Kasumi-1 (cell line): ENCODE data around the gene WFDC8.

Experiments used
- DNase-seq, 2 experiments: peaks; one replicate each; lab custom pipeline; 2025; lab: John Stamatoyannopoulos, UW

Gene WFDC8

DNA sequence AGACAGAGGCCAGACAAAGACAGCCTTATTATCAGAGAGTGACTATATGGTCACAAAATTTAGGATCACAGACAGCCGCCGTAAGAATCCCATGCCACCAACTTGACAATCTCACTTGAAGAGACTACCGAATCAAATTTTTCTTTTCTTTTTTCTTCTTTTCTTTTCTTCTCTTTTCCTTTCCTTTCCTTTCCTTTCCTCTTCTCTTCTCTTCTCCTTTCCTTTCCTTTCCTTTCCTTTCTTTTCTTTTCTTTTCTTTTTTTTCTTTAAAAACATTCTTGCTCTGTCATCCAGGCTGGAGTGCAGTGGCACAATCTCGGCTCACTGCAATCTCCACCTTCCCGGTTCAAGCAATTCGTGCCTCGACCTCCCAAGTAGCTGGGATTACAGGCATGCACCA is 30.7 kb downstream of the WFDC8 start:
- DNase-seq: no peak

DNA sequence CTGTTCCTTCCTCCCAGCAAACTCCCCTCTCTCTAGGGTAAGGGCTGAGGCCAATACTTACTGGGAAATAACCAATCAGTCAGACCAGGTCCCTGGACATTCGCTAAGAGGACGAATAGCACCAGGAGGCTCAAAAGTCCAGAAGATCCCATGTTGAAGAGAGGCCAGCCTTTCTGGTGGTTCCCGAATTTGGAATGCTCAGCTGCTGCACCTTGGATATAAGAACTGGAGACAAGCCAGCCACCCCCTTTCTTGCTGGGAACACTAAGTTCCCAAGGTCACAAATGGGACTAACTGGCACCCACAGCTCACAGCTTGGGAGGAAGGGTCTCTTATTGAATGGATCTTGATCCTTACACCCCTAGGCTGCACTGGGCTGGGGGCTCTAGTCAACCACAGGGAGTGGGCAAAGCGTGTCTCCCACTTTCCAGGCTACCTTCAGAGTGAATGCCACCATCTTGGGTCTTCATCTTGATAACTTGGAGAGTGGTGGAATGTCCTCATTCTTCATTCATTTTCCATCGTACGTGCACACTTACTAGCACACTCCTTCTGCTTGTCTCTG is 31.8 kb downstream of the WFDC8 start, which contains the start of gene EPPIN:
TSS of gene EPPIN (minus strand) at position 196 of the 565 bp plus-strand sequence. CDS start at position 152, 44 bp downstream.
- DNase-seq: no peak

DNA sequence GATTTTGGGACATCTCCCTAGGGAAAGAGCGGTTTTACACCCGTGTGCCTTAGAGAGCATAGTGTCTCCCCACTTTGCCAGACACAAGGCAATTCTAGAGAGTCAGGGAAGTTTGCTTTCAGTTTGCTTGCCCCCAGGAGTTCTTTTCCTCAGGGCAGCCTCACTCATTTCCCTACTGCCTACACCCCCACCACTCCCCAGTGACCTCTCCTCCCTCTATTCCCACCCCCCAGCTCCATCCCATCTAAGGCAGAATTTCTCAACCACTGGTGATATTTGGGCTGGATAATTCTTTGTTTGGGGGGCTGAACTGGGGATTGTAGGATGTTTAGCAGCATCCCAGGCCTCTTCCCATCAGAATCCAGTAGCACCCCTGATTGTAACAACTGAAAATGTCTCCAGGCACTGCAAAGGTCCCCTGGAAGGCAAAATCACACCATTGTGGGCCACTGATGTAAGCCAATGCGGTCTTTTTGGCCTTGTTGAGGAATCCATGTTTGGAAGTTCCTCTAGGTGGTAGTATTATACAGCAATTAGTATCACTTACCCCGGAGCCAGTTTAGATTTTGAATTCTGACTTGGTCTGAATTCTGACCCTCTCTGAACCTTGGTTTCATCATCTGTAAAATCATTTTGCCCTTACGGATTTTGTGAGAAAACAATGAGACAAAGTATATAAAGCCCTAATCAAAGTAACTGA is 33.2 kb downstream of the WFDC8 start:
- DNase-seq: peak in 1 of 2 experiments; percentile 3

DNA sequence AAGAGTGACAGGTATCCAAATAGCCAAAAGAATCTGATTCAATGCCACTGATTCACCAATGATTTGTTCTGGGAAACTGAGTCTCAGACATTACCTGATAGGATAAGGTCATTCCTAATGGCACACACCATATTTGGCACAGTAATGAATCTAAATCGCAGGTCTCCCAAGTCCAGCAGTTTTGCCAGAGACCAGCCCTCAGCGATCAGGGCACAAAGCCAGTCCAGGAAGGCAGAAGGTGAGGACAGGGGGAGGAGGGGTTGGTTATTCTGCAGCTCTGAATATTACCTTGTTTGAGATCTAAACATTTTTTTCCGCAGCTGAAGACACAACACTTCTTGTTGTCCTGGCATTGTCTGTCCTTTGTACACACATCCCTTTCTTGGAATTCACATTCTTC is 33.7 kb downstream of the WFDC8 start:
- DNase-seq: no peak

DNA sequence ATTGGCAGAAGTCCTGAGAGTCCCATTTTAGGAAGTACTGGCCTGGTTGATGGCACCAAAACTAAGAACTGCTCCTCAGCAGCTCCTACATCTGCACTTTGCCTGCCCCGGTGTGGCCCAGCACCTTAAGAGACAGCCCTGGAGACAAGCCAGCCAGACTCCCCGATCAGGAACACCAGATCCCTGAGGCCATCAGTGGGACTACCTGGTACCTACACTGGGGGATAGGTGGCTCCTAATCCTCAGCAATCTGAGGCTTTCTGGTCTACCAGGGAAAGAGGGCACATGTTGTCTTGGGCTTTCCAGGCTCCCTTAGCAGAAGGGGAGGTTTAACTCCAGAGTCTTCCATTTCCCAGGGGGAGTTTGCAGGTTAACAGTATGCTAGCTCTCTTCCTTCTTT is 39.7 kb downstream of the WFDC8 start, which contains the start of gene WFDC6:
TSS of gene WFDC6 (minus strand) at position 101 of the 400 bp plus-strand sequence. CDS start at position 26, 75 bp downstream.
- DNase-seq: no peak

DNA sequence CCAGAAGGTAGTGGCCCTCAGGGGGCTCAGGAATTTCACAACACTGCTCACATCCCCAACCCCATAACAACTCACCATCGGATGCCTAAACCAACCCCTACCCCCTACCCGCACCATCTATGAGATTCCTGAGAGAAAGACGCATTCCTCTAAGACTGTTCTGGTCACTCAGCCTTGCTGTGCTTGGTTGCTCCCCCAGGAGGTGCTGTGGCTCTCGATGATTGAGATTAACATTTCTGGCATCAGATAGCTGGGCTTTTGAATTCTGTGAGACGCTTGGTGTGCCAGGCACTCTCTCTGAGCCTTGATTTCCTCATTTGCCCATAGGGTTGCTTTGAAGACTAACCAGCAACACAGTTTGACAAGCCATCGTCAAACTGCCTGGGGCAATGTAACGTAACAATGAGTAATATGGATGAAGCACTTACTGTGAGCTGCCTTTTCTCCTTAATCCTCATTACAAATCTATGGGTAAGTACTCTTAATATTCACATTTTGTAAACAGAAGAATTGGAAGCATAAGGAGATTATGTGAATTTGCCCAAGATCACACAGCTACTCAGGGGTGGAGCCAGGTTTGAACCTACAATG is 40.8 kb downstream of the WFDC8 start:
- DNase-seq: no peak

DNA sequence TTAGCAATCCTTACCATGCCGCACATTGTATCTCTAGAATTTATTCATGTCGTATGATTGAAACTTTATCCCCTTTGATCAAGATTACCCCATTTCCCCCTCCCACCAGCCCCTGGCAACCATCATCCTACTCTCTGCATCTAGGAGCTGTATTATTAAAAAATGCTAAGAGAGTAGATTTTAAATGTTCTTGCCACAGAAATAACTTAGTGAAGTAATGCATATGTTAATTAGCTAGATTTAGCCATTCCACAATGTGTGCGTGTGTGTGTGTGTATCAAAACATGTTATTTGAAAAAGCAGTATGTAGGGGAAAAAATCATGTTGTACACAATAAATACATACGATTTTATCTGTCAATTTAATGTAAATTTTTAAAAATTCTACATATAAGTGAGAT is 51.8 kb downstream of the WFDC8 start:
- no peak for DNase-seq

DNA sequence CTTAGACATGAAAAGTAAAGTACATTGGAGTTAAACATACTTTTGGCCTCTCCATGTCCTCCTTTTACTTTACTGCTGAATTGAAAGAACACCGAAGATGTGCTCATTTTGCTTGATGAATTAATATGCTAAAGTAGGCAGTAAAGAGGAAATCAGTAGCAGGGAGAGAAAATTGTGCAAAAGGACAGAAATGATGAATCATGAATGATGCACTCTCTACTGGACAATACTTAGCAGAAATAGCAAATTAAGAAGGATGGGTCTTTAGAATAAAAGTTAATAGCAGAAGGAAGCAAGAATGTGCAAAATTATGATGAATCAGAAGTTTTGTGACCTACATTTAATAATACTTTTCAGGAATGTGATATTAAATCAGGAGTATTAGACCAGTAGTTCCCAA is 55.3 kb downstream of the WFDC8 start:
- no peak for DNase-seq

DNA sequence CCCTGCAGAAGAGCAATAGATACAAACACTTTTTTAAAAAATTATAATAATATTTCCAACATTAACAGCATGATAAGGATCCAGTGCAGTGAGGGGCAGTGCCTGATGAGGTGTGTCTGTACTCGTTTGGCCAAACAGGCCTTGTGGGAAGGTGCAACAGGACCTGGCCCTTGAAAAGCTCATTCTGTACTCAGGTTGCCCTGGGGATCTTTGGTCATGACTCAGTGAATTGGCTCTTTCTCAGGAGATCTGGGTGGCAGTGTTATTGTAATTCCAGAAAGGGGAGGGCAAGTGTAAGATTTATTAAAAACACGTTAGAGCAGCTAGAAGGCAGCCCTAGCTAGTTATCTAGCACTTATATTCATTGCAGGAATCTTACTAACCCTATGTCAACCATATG is 60.8 kb downstream of the WFDC8 start:
- no peak for DNase-seq

DNA sequence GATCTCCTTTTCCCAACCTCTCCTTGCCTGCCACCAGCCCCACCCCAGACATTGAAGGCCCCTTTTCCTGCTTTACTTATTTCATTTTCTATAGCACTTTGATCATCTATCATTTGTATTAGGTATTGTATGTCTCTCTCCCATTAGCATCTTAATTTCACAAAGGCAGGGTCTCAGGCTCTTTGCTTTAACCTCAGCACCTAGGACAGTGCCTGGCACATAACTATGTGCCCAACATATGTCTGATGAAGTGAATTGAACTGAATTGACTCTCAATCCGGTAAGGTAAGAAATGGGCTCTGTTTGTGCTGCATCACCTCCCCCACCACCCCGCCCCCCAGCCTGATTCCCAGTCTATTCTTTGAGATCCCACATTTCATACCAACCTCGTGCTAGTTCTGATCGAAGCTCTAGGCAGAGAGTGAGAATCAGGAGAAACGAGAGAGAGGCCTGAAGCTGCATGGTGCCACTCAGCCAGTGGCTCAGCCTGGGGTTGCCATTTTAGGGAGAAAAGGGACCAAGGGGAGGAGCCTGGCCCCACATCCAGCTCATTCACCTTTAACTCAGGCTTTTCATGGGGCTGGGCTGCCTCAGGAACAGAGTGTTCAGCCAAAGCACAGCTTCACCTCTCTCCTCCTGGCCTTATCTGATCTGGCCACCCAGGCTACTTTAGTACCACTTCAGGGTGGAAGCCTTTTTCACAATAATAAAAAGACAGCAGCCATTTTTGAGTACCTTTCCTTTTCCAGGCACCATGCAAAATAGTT is 63.8 kb downstream of the WFDC8 start, which contains the start of gene SPINT3:
TSS of gene SPINT3 (minus strand) at position 476 of the 767 bp plus-strand sequence. CDS start at position 462, 14 bp downstream.
- DNase-seq: no peak

DNA sequence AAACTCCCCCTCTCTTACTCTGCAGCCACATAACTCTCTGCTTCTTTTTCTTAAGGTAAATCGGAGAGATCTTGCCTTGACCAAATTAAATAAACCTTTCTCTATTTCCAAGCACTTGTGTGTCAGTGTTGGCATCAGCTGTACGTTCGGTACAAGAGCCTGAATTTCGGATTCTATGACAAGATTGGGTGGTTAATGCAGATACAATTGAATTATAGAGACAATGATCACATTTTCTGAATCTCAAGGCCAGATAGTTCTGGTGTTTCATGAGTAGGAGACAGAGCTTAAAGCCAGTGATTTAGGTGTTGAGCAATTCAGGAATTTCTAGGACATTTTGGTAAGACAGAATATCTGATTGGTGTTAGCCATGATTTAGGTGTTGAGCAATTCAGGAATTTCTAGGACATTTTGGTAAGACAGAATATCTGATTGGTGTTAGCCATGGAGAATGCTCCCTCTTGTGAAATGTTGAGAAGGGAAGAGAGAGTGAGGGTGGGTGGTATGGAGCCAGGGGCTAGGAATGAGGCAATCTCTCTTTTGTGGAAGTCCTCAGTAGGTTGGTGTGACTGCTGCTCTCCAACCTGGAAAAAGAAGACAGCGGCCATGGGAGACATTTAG is 68.7 kb downstream of the WFDC8 start:
- DNase-seq: no peak

DNA sequence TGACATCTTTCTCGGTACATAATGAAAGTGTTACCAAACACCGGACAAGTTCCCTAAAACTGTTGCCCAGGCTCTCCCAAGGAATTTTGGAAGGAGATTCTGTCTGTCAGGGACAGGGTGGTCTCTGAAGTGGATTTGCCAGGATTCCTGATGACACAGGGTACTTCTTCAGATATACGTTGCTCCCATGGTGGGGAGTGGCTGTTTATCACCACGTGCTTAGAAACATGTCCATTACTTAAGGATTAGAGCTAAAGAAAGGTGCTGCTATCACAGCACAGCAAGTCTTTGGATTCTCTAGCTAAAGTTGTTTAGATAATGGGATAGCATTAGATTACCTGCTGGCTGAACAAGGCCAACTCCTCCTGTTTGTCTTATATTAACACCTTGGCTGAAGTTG is 70.0 kb downstream of the WFDC8 start:
- DNase-seq: no peak

DNA sequence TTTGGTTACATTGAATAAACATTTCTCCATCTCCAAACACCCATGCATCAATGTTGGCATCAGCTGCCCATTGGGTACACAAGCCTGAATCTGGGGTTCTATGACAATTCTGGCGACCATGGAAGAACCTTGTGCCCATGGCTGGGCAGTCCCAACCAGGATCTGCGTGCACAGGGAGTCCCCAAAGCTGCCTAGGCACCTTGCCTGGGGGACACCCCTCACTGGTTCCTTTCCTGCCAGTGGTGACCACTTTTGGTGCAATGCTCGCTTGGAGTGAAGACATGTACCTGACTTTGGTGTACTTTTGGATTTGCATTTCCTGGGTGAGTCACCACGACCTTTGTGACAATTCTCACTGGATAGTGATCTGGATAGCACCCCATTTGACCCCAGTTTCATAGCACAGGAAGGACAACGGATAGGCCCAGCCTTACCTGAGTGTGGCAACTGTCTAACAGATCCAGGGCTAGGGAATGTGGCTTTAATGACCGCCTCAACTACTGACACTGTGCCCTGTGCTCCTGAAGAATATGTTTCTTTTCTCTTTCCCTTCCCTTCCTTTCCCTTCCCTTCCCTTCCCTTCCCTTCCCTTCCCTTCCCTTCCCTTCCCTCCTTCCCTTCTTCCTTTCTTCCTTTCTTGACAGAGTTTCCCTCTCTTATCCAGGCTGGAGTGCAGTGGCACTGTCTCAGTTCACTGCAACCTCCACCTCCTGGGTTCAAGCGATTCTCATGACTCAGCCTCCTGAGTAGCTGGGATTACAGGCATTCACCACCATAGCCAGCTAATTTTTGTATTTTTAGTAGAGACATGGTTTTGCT is 70.8 kb downstream of the WFDC8 start:
- DNase-seq: no peak

DNA sequence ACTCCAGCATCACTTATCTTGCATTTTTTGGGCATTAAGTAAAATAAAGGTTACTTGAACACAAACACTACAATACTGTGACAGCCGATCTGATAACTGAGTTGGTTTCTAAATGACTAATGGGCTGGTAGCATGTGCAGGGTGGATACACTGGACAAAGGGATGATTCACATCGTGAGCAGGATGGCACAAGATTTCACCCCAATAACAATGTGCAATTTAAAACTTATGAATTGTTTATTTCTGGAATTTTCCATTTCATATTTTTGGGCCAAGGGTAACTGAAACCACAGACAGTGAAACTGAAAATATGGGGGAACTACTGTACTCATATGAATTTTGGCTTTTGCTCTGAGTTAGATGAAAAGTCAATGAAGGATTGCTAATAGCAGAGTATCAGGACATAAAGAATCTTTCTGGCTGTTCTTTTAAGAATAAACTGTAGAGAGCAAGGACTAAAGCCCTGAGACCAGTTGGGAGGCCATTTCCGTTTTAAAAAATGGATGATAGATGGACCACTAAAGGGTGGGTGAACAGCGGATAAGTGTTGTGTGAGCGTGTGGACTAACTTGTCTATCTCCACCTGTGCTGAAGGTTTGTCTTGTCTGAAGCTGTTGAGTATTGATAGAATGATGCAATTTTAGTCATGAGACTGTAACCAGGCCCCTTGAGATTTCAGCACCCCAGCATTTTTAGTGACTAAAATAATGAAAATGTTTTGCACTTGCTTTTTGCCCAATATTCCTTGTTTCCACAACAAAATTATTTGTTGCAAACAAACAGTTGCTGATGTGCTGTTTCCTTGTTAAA is 71.9 kb downstream of the WFDC8 start:
- DNase-seq: no peak

DNA sequence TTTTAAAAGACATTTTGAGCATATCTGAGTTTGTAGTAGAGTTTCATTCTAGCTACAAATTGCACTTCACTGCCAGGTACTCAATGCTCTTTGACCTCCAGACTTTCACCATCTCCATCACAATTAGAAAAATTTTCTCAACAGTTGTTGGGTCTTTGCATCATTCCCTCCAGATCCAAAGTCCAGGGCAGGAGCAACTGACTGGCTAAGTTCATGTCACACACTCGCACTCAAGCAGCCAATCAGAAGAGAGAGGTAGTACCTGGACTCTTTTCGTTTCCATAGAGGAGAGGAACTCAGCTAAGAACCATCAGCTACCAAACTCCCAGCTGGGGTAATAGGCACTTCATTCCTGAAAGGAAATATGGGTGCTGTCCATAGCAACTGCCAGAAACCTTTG is 72.7 kb downstream of the WFDC8 start:
- DNase-seq: no peak

DNA sequence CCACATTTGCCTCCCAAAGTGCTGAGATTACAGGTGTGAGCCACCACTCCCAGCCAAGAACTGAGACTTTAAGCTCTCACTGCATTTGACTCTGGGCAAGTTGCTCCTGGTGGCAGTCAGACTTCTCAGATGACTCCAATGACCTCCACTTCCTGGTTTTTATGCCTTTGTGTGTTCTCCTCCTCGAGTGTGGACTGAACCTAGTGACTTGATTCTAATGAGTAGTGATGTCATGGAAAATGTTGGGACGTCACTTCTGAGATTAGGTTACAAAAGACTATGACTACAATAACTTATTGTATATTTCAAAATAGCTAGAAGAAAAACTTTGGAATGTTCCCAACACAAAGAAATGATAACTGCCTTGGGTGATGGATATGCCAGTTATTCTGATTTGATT is 75.7 kb downstream of the WFDC8 start:
- DNase-seq: no peak

DNA sequence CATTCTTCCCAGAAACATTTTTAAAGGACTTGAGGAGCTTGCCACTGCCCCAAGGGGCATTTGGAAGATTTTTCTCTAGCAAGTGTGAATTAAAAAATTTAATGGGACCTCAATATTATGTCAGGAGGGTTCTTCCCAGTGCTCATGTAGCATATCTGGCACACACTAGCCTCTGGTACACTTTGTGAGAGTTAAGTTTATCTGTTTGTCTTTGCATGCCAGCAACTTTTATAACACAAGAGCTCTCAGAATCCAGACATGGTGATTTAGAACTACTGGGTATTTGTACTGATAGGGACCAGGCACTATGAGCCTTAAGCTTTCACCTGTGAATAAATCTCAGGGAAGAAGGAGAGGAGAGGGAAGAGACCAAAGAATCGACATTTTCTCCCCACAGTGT is 76.5 kb downstream of the WFDC8 start:
- DNase-seq: no peak
